COLO668 (cell line): Measurements from ENCODE around the gene EXOC6B.
A peak's percentile ranks its signal among the peaks of the same experiment; 100 is the strongest.

ENCODE experiments used
- DNase-seq: peaks from one replicate; lab custom pipeline; 2025; ENCODE audit not compliant: unreplicated experiment; lab: John Stamatoyannopoulos, UW

The EXOC6B gene

DNA sequence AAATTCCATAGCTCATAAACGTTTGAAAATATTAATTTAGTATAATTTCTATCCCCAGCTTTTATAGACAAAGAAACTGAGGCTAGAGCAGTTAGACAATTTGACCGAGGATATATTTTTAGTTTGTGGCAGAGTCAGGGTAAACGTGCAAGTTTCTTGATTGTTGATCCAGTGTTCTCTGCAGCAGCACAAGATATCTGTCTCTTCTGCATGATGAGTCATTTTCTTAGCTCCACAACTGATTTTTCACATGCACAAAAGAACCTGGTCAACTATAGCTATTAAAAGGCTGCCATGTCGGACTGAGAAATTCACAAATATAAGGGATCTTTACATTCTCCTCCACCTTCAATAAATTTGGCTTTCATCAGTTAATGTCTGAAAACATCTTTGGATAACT, 534.8 kb downstream of the EXOC6B start:
- DNase-seq: no peak

GRCh38 chr2:72289736-72290135, 536.1 kb downstream of the EXOC6B start:
- DNase-seq: no peak

DNA sequence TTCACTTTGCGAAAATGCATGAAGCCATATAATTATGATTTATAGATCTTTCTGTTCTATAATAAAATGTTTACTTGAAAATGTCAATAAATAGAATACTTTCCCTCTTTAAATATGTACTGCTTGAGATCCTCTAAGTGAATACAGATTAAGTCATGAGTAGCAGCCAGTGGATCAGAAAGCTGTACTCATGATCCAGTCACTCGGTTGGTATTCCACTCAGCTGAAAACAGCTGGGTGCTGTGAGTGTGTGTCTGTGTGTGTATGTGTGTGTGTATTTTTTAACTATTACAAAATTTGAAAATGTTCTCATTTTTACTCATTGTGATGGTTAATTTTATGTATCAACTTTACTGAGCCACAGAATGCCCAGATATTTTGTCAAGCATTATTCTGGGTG, 536.5 kb downstream of the EXOC6B start:
- DNase-seq: no peak

DNA sequence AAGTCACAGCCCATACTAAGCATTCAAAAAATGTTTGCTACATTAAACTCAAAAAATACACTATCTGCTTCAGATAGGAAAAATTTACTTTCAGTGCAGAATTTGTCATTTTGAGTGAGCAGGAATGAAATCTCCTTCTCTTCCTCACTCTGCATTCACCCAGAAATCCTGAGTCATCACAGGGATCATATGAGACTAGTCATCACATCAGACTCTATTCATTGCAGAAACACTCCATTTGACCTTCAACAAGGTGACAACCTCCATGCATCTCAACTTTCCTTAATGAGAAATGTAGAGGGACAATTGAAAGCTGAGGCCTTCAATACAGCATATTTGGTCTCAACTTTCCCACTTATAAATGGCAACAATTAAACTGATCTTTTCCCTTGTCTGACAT, 547.8 kb downstream of the EXOC6B start:
- DNase-seq: no peak

- no peak for DNase-seq
Observed at GRCh38 chr2:72276876-72277275, 549.0 kb downstream of the EXOC6B start.

DNA sequence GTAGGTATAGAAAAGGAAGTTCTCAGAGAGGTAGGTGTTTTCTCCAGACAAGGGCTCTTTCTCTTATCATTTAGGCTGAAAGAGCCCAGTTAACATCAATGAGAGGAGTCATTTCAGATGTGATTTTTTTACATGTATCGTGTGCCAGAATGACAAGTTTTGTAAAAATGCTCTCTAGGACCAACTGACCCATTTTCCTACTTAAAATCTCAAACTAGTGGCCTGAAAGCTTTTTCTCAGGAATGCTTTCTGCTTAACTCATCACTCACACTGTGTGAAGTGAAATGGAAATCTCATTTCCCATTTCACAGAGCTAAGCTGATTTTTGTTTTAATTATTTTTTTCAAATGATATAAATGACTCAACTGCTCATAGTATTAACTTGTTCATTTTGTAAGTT, 549.5 kb downstream of the EXOC6B start:
- no peak for DNase-seq

GRCh38 chr2:72275084-72275483, 550.7 kb downstream of the EXOC6B start:
- no peak for DNase-seq

- DNase-seq: no peak
Observed at GRCh38 chr2:72274380-72274797, 551.4 kb downstream of the EXOC6B start.

- no peak for DNase-seq
Observed at GRCh38 chr2:72273384-72273783, 552.4 kb downstream of the EXOC6B start.

DNA sequence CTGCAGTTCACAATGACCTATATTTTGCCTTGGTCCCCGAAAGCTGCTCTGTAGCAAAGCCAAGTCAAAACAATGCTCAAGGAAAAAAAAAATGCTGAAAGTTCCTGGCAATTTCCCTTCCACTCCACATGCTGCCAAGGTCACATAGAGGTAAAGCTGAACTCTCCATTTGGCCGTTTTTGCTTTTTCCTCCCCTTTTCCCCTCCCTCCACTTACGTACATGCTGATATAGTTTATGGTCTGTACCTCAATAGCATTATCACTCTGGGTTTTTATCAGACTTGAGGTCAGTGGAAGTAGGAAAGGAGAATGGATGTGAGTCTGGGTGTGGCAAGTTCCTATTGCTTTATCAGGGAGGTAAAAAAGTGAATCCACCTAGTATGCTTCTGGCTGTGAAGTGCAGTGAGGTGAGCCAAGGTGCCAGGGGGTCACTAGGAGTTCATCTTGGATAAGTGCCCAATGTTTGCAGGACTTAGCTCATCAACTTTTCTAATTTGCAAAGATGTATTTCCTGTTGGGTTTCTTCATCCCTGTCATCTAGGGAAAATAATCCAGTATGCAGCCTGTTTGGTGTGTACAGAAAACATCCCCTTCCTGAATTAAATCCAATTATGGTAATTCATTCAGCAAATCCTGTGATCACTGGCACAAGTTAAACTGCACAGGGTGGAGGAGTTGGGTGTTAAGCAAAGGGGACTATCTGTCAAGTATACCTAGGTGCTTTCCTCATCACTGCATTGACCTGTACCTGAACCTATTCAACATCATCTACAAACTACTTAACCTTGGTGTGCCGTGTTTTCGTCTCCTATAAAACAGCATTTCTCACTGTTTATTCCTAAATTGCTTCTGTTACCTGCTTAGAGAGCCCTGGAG, 553.8 kb downstream of the EXOC6B start:
- no peak for DNase-seq

GRCh38 chr2:72271276-72271614, 554.6 kb downstream of the EXOC6B start:
- no peak for DNase-seq

GRCh38 chr2:72270556-72271275, 555.1 kb downstream of the EXOC6B start:
- no peak for DNase-seq

DNA sequence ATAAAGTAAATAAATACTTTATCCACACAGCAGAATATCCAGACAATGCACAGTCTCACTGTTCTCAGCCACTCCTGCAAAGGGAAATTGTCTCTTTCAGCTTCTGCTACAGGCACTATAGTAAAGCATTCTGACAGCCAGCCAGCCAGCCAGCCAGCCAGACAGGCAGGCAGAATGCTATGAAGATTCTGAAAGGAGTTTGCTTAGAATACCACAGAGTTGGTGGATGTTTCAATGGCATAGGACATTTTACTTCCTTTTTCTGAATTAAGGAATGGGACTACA, 562.1 kb downstream of the EXOC6B start:
- DNase-seq: peak; percentile 6

DNA sequence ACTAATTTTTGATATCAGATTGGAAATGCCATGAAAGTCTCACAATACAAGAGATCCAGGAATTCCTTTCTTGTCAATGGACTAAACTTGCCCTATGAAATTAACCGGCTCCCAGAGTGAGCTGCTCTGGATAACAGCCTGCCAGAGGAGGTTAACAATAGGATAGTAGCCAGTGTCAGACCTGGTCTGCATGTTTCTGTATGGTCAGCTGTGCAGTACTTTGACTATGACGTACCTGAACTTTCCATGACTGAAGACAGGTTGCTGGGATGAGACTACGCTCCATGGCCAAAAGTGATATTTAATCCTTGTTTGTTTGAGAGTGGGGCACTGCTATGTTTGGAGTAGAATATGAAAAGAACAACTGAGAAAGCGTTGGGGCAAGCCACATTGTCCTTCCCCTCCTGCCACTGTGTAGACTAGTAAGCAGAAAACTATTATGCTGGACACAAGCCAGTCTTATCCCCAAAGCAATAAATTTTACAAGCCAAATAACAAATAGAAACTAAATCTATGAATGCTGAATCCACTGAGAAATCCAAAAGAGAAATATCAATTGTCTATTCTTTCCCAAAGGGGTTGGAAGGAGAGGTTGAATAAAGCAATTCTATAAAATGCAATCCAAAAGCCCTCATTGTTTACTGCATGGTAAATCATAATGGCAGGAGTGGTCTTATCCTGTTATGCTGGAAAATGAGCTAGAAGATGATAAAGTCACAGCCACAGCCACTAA, 562.6 kb downstream of the EXOC6B start:
- DNase-seq: peak; percentile 15

- no peak for DNase-seq
Observed at GRCh38 chr2:72261076-72261475, 564.8 kb downstream of the EXOC6B start.

DNA sequence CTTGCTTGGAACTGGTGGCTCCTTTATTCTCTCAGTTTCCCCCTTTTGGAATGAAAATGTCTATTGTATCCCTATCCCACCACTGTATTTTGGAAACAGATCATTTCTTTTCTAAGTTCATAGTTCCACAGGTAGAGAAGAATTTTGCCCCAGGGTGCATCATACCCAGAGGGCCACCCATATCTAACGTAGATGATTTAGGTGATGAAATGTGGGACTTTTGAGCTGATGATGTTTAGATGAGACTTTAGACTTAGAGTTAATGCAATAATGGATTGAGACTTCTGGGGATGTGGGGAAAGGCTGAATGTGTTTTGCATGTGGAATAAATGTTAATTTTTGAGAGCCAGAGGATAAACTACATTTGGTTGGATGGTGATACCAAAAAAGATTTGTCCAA, 570.3 kb downstream of the EXOC6B start:
- no peak for DNase-seq

GRCh38 chr2:72254831-72255451, 570.9 kb downstream of the EXOC6B start:
- no peak for DNase-seq

DNA sequence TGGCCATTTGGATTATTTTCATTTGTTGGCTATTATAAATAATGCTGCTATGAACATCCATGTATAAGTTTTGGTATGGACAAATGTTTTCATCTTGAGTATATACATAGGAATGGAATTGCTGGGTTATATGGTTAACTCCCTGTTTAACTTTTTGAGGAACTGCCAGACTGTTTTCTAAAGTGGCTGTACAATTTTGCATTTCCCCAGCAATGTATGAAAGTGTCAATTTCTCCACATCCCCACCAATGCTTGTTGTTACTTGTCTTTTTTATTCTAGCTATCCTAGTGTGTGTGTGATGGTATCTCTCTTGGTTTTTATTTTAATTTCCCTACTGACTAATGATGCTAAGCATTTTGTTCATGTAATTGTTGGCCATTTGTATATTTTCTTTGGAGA, 587.5 kb downstream of the EXOC6B start:
- no peak for DNase-seq

DNA sequence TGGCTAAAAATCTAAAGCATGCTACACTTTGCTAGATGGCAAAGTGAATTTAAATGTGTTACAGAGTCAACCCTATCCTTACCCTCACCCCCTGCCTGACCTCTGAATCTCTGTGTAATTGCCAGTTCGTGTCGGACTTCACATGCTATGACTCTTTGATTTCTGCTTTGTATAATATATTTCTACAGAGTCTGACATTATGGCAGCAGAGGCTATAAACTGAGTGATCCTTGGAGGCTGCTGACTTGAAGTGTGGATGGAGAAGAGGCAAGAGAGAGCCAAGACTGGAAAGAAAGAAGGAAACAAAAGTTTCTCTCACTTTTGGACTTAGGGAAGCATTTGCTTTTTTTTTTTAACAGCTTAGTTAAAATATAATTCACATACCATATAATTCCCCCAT, 588.3 kb downstream of the EXOC6B start:
- no peak for DNase-seq

- no peak for DNase-seq
Observed at GRCh38 chr2:72236445-72237067, 589.3 kb downstream of the EXOC6B start.
